RWPE1 (cell line): ENCODE measurements around the gene AGAP1.

Experiments
- CTCF ChIA-PET: fragments of 350-600 bp; sonication (Branson Sonifier 250); formaldehyde crosslinking; extraction: SDS; loops from one replicate; lab custom pipeline; 2021; lab: Yijun Ruan, JAX
- POLR2A ChIA-PET: fragments of 400-600 bp; formaldehyde crosslinking; extraction: SDS; loops from one replicate; lab custom pipeline; 2020; ENCODE audit warnings: antibody characterized with exemption; ENCODE audit not compliant: low non-redundant PET; lab: Yijun Ruan, JAX
- DNase-seq: peaks from one replicate; pipeline ENCODE4 v3.0.0; 2012; ENCODE audit warnings: low spot score
- H3K27ac ChIP-seq: fragments of 450-650 bp; 2 replicates; pipeline ENCODE4 v1.5.1; 2017
- CTCF ChIP-seq: fragments of 450-650 bp; conservative IDR thresholded peaks from 2 replicates; pipeline ENCODE4 v1.5.1; 2017; ENCODE audit warnings: low read depth, mild to moderate bottlenecking

The AGAP1 gene

GRCh38 chr2:236038096-236038495 lies 544.3 kb downstream of the AGAP1 start:
- CTCF ChIA-PET = no interaction called here
- POLR2A ChIA-PET = no interaction called here
- H3K27ac ChIP-seq = no peak overlapping the region
- TF ChIP-seq CTCF = no peak
- DNase-seq = no peak

- TF ChIP-seq CTCF = no peak
- peak overlapping the region; percentile 73 for H3K27ac ChIP-seq
- peak; percentile 85 for DNase-seq
- ChIA-PET POLR2A (no interaction called here), CTCF (no interaction called here)
Measured at GRCh38 chr2:236040600-236041328, 546.9 kb downstream of the AGAP1 start.

- ChIA-PET CTCF (interaction anchor here (0.7 kb wide), 1 partner anchor 1770 kb away, joined by 4 read pairs; no protein-coding TSS in a partner anchor), POLR2A (no interaction called here)
- peak overlapping the region; percentile 51 for H3K27ac ChIP-seq
- no peak for TF ChIP-seq CTCF
- DNase-seq = no peak
Measured at GRCh38 chr2:236041616-236042015, 547.8 kb downstream of the AGAP1 start.

- DNase-seq = no peak
- ChIA-PET CTCF (interaction anchor here (0.6 to 0.7 kb wide), 2 partner anchors 1686 to 1771 kb away, joined by 3 to 4 read pairs; no protein-coding TSS in a partner anchor), POLR2A (no interaction called here)
- TF ChIP-seq CTCF = no peak
- peak overlapping the region; percentile 51; the same call in 1 of the 2 replicates for H3K27ac ChIP-seq
Measured at GRCh38 chr2:236042087-236042486, 548.2 kb downstream of the AGAP1 start.

- DNase-seq = no peak
- CTCF ChIA-PET = no interaction called here
- no peak overlapping the region for H3K27ac ChIP-seq
- POLR2A ChIA-PET = no interaction called here
- TF ChIP-seq CTCF = no peak
Measured at GRCh38 chr2:236044191-236044590, 550.3 kb downstream of the AGAP1 start.

- H3K27ac ChIP-seq = no peak overlapping the region
- ChIA-PET CTCF (interaction anchor here (0.7 kb wide), 1 partner anchor 51 kb away, joined by 4 read pairs; no protein-coding TSS in a partner anchor), POLR2A (no interaction called here)
- DNase-seq = peak; percentile 53
- no peak for TF ChIP-seq CTCF
Measured at GRCh38 chr2:236045251-236046235, 551.7 kb downstream of the AGAP1 start.
